GM18508 (cell line): Measurements from ENCODE around the gene LRRC7.

ENCODE experiments used
- ATAC-seq: cut with Tn5 transposase; IDR thresholded peaks from one replicate; pipeline ENCODE4 v1.9.1; 2021; ENCODE audit warnings: moderate number of reproducible peaks; ENCODE audit not compliant: insufficient read depth, unreplicated experiment

The LRRC7 gene

GRCh38 chr1:70072231-70072751, 504.6 kb downstream of the LRRC7 start:
- ATAC-seq: no peak

GRCh38 chr1:70075761-70076160, 508.0 kb downstream of the LRRC7 start:
- no peak for ATAC-seq

DNA sequence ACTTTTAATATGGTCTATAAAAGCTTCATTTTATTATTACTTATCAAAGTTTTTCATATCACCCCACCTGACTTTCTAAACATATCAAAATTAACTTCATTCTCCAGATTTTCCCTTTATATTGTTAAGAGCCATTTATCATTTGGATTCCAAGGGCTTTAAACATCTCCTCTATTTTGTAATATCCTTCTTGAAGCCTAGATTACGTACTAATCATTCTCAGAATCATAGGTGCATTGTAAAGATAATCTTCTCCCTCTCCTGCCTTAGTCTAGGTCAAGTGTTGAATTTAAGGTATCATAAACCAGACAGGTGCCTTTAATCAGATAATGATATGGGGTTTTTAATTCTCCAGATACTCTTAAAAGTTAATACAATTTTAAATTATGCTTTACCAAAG, 509.3 kb downstream of the LRRC7 start:
- ATAC-seq: no peak

DNA sequence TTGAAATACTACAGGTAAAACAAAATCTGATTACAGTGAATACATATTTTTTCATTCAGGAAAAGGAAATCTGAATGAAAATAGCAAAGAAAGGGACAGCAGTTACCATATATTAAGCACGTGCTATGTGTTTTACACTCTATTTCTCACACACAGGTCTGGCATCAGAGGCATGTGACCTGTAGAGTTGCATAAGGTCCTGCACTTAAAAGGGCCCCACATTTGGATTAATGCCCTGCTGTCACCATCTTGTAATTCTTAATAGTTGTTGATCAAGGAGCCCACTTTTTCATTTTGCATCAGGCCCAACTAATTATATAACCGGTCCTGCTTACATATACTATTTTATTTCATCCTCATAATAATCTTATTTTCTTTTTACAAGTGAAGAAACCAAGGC, 511.8 kb downstream of the LRRC7 start:
- ATAC-seq: no peak

- peak; percentile 90 for ATAC-seq
Observed at GRCh38 chr1:70083519-70083918, 515.8 kb downstream of the LRRC7 start.

GRCh38 chr1:70084314-70084915, 516.7 kb downstream of the LRRC7 start:
- no peak for ATAC-seq

GRCh38 chr1:70085521-70085920, 517.8 kb downstream of the LRRC7 start:
- ATAC-seq: no peak

DNA sequence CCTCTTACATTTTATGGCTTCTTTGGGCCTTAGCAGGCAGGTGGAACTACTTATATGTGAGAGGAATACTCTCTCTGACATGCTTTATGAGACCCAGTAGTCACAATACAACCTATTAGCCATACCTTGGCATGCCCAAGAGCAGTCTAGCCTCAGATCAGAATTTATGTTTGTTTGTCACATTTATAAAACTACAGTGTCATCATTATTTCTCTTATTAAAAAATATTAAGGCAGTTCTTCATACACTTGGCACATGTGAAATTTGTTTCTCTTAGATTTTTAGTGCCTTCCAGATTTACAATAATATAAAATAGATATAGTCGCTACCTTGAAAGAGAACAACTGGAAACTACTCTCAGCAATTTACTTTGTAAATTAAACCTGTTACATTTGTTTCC, 519.2 kb downstream of the LRRC7 start:
- no peak for ATAC-seq

GRCh38 chr1:70090141-70090540, 522.4 kb downstream of the LRRC7 start:
- no peak for ATAC-seq

DNA sequence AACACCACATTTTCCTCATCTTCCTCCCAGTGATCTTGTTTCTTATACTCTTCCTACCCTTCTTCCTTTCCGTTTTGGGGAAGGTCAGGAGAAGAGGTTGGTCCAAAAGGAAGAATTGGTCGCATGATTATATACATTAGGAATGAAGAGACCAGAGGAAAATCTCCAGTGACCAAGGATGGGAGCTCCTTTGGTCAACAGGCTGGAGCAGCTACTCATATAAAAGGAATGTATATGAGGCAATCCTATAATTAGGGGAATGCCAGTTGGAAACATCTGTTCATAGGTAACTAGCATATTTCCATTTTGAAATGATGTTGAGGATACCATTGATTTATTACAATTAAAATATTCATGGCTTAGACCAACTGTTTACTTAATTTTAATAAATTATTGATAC, 523.2 kb downstream of the LRRC7 start:
- no peak for ATAC-seq

- no peak for ATAC-seq
Observed at GRCh38 chr1:70091811-70092210, 524.1 kb downstream of the LRRC7 start.

GRCh38 chr1:70092526-70092925, 524.8 kb downstream of the LRRC7 start:
- ATAC-seq: no peak

GRCh38 chr1:70093250-70093975, 525.7 kb downstream of the LRRC7 start:
- no peak for ATAC-seq

DNA sequence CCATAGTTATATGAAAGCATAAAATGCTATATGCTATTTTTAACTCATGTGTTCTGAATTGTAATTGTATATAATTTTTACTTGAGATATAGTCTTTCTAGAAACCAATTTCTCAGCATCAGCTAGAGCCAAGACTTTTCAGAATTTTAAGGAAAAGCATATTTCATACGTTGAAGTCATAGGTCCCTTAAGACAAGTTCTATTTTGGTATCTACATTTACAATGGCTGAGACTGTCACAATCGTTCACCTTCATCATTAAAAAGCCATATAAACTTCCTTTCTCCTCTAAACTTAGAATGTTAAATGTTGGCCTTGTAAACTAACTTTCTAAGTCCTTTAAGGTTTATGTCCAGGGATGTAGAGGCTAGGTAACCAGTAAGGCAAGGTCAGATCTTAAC, 533.5 kb downstream of the LRRC7 start:
- ATAC-seq: no peak

GRCh38 chr1:70101774-70102173, 534.1 kb downstream of the LRRC7 start:
- no peak for ATAC-seq

DNA sequence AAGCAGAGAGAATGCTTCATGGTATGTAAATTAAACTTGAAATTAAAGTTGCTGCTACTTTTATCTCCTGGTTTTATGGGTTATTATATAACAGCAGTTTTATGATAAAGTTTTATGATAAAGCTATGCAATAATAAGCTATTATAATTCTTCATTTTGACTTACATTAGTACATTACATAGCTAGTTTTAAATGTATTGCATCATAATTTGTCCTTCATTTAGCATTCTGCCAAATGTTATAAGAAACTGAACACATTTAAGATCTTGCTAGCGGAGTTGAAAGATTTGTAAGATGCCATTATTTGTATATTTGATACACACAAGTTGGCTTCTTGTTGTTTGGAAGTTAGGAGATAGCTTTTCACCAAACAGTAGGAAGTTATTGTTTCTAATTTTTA, 536.0 kb downstream of the LRRC7 start:
- no peak for ATAC-seq

GRCh38 chr1:70109241-70109640, 541.5 kb downstream of the LRRC7 start:
- no peak for ATAC-seq

DNA sequence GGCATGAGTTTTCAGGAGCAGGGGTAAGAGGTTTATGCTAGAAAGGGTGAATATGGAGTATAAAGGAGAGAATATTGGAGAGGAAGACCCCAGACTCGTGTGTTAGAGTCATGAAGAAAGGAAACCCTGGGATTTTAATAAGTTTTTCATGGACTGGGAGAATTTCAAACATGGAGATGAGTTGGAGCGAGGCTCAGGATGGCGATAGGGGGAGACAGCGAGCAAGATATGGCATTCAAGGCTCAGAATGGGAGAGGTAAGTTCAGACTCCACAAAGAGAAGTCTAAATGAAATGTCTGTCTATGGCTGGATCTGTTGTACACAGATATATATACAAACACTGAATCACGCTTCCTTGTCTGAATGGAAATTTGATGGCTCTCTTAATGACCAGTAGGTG, 545.1 kb downstream of the LRRC7 start:
- ATAC-seq: no peak

- ATAC-seq: no peak
Observed at GRCh38 chr1:70115315-70115714, 547.6 kb downstream of the LRRC7 start.

- no peak for ATAC-seq
Observed at GRCh38 chr1:70117046-70117445, 549.3 kb downstream of the LRRC7 start.

GRCh38 chr1:70134148-70134547, 566.4 kb downstream of the LRRC7 start:
- no peak for ATAC-seq

GRCh38 chr1:70140343-70140742, 572.6 kb downstream of the LRRC7 start:
- no peak for ATAC-seq
